ENCODE data around the gene PHACTR1.

Gene PHACTR1

DNA sequence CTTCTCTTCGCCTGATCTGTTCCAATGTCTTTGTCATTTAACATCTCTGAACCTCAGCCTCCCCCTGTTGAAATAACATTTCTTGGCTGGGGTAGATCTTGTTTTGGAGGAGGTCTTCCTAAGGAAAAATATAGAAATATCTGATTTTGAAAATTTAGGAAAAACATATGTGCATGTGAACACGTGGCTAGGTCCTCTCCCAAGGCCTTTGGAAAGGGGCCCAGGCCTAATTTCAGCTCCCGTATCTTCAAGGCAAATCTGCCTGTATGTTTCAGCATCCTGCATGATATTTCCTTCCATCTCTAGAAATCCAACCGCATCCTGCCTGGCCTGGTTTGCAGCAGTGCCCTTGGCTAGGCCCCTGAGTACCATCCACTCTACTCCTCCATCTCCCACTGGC lies 261.2 kb downstream of the PHACTR1 start:
- H3K4me3 ChIP-seq (ENCODE audit: low read length), result no peak overlapping the region
- no peak overlapping the region for H3K9ac ChIP-seq (ENCODE audit: low read length)
- no peaks in the 10 kb centered on the region for H3K27me3 ChIP-seq (ENCODE audit: low read depth, low read length)
- H3K4me2 ChIP-seq (ENCODE audit: low read length), result no peak overlapping the region
- no peaks in the 10 kb centered on the region for H4K20me1 ChIP-seq (ENCODE audit: insufficient read depth, low read length)
- no peaks in the 10 kb centered on the region for H3K36me3 ChIP-seq (replicated peaks; ENCODE audit: low read depth, low read length)
- H3K79me2 ChIP-seq (ENCODE audit: low read length), result no peaks in the 10 kb centered on the region
- no peak overlapping the region for H2AFZ ChIP-seq (ENCODE audit: low read depth, low read length)
- H3K9me3 ChIP-seq (ENCODE audit: insufficient read depth, low read length), result no peaks in the 10 kb centered on the region
- no peaks in the 10 kb centered on the region for H3K4me1 ChIP-seq (ENCODE audit: low read length)
- TF ChIP-seq EZH2phosphoT487 (IDR thresholded peaks at IDR 0.05; ENCODE audit: low read depth), result no peak
- TF ChIP-seq, protein P1, sequence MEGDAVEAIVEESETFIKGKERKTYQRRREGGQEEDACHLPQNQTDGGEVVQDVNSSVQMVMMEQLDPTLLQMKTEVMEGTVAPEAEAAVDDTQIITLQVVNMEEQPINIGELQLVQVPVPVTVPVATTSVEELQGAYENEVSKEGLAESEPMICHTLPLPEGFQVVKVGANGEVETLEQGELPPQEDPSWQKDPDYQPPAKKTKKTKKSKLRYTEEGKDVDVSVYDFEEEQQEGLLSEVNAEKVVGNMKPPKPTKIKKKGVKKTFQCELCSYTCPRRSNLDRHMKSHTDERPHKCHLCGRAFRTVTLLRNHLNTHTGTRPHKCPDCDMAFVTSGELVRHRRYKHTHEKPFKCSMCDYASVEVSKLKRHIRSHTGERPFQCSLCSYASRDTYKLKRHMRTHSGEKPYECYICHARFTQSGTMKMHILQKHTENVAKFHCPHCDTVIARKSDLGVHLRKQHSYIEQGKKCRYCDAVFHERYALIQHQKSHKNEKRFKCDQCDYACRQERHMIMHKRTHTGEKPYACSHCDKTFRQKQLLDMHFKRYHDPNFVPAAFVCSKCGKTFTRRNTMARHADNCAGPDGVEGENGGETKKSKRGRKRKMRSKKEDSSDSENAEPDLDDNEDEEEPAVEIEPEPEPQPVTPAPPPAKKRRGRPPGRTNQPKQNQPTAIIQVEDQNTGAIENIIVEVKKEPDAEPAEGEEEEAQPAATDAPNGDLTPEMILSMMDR (IDR thresholded peaks at IDR 0.05; ENCODE audit: low read depth, low read length), result no peak
- no peak overlapping the region for H3K27ac ChIP-seq (ENCODE audit: low read length)

DNA sequence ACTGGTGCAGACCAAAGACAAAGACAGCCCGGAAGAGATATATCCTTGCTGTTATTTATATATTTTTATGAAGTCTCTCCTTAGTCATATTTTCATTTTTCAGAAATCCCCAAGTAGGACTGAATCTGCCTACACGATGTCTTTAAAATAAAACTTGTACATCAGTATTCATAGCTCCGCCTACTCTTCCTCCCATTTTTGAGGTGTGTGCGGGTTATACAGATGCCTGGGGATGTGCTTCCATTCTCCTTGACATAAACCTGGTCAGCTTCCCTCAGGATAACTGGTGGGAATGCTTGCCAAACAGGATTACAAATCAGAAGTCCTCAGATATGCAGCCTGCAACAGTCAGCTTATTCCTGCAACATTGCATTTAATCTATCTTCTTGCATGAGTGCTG lies 264.2 kb downstream of the PHACTR1 start:
- TF ChIP-seq EZH2phosphoT487 (IDR thresholded peaks at IDR 0.05; ENCODE audit: low read depth), result no peak
- TF ChIP-seq, protein P1 (IDR thresholded peaks at IDR 0.05; ENCODE audit: low read depth, low read length), result no peak
- no peaks in the 10 kb centered on the region for H3K36me3 ChIP-seq (replicated peaks; ENCODE audit: low read depth, low read length)
- no peak overlapping the region for H3K4me2 ChIP-seq (ENCODE audit: low read length)
- H3K27me3 ChIP-seq (ENCODE audit: low read depth, low read length), result no peaks in the 10 kb centered on the region
- H3K4me1 ChIP-seq (ENCODE audit: low read length), result no peaks in the 10 kb centered on the region
- H3K4me3 ChIP-seq (ENCODE audit: low read length), result no peak overlapping the region
- no peaks in the 10 kb centered on the region for H3K79me2 ChIP-seq (ENCODE audit: low read length)
- H4K20me1 ChIP-seq (ENCODE audit: insufficient read depth, low read length), result no peaks in the 10 kb centered on the region
- no peak overlapping the region for H2AFZ ChIP-seq (ENCODE audit: low read depth, low read length)
- H3K9me3 ChIP-seq (ENCODE audit: insufficient read depth, low read length), result no peaks in the 10 kb centered on the region
- no peak overlapping the region for H3K27ac ChIP-seq (ENCODE audit: low read length)
- no peak overlapping the region for H3K9ac ChIP-seq (ENCODE audit: low read length)

DNA sequence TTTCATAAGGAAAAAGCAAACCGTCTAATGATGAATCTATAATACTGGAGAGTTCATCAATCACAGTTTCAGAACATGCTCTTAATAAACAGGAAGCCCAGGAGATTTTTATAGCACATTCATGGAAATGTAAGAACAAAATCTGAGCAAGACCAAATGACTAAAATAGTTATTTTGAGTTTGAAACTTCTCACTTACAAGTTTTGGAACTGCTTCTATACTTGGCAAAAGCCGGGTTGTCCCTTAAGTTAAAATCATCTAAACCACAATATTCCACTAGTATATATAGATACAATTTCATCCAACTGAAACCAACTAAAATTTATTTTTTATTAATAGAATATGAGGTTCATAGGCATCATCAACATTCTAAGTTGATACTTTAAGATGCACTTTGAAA lies 268.2 kb downstream of the PHACTR1 start:
- Histone ChIP-seq H3K9me3 (ENCODE audit: insufficient read depth, low read length) (no peaks in the 10 kb centered on the region), H4K20me1 (ENCODE audit: insufficient read depth, low read length) (no peaks in the 10 kb centered on the region), H3K9ac (ENCODE audit: low read length) (no peak overlapping the region), H3K27ac (ENCODE audit: low read length) (no peak overlapping the region), H2AFZ (ENCODE audit: low read depth, low read length) (no peak overlapping the region), H3K36me3 (replicated peaks; ENCODE audit: low read depth, low read length) (no peaks in the 10 kb centered on the region), H3K4me1 (ENCODE audit: low read length) (no peaks in the 10 kb centered on the region), H3K4me2 (ENCODE audit: low read length) (no peak overlapping the region), H3K79me2 (ENCODE audit: low read length) (no peaks in the 10 kb centered on the region), H3K27me3 (ENCODE audit: low read depth, low read length) (no peaks in the 10 kb centered on the region), H3K4me3 (ENCODE audit: low read length) (no peak overlapping the region)
- TF ChIP-seq EZH2phosphoT487 (IDR thresholded peaks at IDR 0.05; ENCODE audit: low read depth), result no peak
- TF ChIP-seq, protein P1 (IDR thresholded peaks at IDR 0.05; ENCODE audit: low read depth, low read length), result no peak

DNA sequence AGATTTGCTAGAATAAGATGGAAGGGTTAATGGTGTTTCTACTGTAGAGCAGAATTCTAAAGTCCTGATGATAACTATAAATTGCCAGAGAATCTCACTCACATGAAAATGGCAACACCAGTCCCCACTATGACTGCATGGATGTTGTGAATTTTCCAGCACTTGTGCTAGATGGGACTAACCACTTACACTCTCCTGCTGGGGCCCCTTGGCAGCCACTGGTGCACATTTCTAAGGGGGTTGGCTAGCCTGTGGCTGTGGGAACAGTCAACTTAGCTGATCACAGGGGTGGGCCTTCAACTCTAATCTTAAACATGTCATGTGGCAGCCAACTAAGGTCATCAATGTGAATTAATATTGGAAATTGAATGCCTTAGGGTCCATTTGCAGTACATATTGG lies 271.2 kb downstream of the PHACTR1 start:
- Histone ChIP-seq H3K27ac (ENCODE audit: low read length) (no peak overlapping the region), H3K79me2 (ENCODE audit: low read length) (no peaks in the 10 kb centered on the region), H3K4me2 (ENCODE audit: low read length) (no peak overlapping the region), H4K20me1 (ENCODE audit: insufficient read depth, low read length) (no peaks in the 10 kb centered on the region), H3K4me3 (ENCODE audit: low read length) (no peak overlapping the region), H2AFZ (ENCODE audit: low read depth, low read length) (no peak overlapping the region), H3K9me3 (ENCODE audit: insufficient read depth, low read length) (no peaks in the 10 kb centered on the region), H3K36me3 (replicated peaks; ENCODE audit: low read depth, low read length) (no peaks in the 10 kb centered on the region), H3K9ac (ENCODE audit: low read length) (no peak overlapping the region), H3K4me1 (ENCODE audit: low read length) (no peaks in the 10 kb centered on the region), H3K27me3 (ENCODE audit: low read depth, low read length) (no peaks in the 10 kb centered on the region)
- TF ChIP-seq EZH2phosphoT487 (IDR thresholded peaks at IDR 0.05; ENCODE audit: low read depth), result no peak
- TF ChIP-seq, protein P1 (IDR thresholded peaks at IDR 0.05; ENCODE audit: low read depth, low read length), result no peak

Measured in OCI-LY3 (cell line).